ENCODE measurements around the gene BAHCC1.

The BAHCC1 gene

DNA sequence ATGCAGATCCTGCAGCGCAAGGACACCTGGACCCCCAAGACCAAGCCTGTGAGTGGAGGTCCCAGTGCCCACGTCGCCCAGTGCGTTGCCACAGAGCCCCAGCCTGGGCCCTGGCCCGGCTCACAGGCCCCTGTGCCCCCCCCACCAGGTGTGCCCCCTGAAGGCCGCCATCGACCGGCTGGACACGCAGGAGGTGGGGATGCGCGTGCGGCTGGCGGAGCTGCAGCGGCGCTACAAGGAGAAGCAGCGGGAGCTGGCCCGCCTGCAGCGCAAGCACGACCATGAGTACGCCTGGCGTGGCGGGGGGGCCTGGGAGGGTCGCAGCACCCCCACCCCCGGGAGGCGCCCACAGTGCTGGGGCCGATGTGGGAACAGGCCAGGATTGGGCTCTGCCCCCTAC, 56.6 kb downstream of the BAHCC1 start:
- ATAC-seq, result no peak
- TF ChIP-seq GLIS3 (CRISPR knock-in tag; IDR thresholded peaks at IDR 0.05), result no peak
- TF ChIP-seq ESRRG (CRISPR knock-in tag; IDR thresholded peaks at IDR 0.05), result no peak
- no peak for TF ChIP-seq ARNTL (CRISPR knock-in tag; IDR thresholded peaks at IDR 0.05; ENCODE audit: borderline replicate concordance, low read depth)
- no peak for TF ChIP-seq TOX (CRISPR knock-in tag; IDR thresholded peaks at IDR 0.05; ENCODE audit: borderline replicate concordance)
- TF ChIP-seq ZNF70 (CRISPR knock-in tag; IDR thresholded peaks at IDR 0.05), result no peak
- TF ChIP-seq, protein P1, sequence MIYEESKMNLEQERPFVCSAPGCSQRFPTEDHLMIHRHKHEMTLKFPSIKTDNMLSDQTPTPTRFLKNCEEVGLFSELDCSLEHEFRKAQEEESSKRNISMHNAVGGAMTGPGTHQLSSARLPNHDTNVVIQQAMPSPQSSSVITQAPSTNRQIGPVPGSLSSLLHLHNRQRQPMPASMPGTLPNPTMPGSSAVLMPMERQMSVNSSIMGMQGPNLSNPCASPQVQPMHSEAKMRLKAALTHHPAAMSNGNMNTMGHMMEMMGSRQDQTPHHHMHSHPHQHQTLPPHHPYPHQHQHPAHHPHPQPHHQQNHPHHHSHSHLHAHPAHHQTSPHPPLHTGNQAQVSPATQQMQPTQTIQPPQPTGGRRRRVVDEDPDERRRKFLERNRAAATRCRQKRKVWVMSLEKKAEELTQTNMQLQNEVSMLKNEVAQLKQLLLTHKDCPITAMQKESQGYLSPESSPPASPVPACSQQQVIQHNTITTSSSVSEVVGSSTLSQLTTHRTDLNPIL (CRISPR knock-in tag; IDR thresholded peaks at IDR 0.05; ENCODE audit: low read depth), result no peak
- TF ChIP-seq PPARA (CRISPR knock-in tag; IDR thresholded peaks at IDR 0.05; ENCODE audit: borderline replicate concordance), result no peak
- TF ChIP-seq, protein P2, sequence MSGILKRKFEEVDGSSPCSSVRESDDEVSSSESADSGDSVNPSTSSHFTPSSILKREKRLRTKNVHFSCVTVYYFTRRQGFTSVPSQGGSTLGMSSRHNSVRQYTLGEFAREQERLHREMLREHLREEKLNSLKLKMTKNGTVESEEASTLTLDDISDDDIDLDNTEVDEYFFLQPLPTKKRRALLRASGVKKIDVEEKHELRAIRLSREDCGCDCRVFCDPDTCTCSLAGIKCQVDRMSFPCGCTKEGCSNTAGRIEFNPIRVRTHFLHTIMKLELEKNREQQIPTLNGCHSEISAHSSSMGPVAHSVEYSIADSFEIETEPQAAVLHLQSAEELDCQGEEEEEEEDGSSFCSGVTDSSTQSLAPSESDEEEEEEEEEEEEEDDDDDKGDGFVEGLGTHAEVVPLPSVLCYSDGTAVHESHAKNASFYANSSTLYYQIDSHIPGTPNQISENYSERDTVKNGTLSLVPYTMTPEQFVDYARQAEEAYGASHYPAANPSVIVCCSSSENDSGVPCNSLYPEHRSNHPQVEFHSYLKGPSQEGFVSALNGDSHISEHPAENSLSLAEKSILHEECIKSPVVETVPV (CRISPR knock-in tag; IDR thresholded peaks at IDR 0.05), result no peak
- no peak for TF ChIP-seq ZC3H10 (CRISPR knock-in tag; IDR thresholded peaks at IDR 0.05)
- TF ChIP-seq, protein P3, sequence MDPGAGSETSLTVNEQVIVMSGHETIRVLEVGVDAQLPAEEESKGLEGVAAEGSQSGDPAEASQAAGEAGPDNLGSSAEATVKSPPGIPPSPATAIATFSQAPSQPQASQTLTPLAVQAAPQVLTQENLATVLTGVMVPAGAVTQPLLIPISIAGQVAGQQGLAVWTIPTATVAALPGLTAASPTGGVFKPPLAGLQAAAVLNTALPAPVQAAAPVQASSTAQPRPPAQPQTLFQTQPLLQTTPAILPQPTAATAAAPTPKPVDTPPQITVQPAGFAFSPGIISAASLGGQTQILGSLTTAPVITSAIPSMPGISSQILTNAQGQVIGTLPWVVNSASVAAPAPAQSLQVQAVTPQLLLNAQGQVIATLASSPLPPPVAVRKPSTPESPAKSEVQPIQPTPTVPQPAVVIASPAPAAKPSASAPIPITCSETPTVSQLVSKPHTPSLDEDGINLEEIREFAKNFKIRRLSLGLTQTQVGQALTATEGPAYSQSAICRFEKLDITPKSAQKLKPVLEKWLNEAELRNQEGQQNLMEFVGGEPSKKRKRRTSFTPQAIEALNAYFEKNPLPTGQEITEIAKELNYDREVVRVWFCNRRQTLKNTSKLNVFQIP (CRISPR knock-in tag; IDR thresholded peaks at IDR 0.05; ENCODE audit: borderline replicate concordance, low read depth), result no peak
- no peak for TF ChIP-seq BACH2 (CRISPR knock-in tag; IDR thresholded peaks at IDR 0.05; ENCODE audit: borderline replicate concordance)
- no peak for TF ChIP-seq OSR1 (CRISPR knock-in tag; IDR thresholded peaks at IDR 0.05)

DNA sequence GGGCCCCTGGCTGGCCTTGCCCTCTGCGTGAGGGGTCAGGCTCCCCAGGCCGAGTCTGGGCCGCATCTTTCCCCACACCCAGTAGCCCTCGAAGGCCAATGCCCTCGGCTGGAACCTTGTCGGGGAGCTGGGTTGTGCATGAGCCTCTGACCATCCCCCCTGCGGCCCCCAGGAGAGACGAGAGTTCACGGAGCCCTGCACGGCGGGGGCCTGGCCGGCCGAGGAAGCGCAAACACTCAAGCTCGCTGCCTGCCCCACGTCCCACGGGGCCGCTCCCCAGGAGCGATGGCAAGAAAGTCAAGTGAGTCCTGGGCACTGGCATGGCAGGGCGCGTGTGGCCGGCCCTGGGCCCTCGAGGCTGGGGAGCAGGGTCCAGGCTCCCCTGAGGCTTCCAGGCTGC, 57.3 kb downstream of the BAHCC1 start:
- no peak for ATAC-seq
- no peak for TF ChIP-seq ZNF565 (CRISPR knock-in tag; conservative IDR thresholded peaks at IDR 0.05; ENCODE audit: low read depth)
- no peak for TF ChIP-seq TCF4 (CRISPR knock-in tag; IDR thresholded peaks at IDR 0.05; ENCODE audit: borderline replicate concordance)
- TF ChIP-seq, protein P3 (CRISPR knock-in tag; IDR thresholded peaks at IDR 0.05; ENCODE audit: borderline replicate concordance, low read depth), result no peak
- TF ChIP-seq ZNF8 (CRISPR knock-in tag; IDR thresholded peaks at IDR 0.05), result no peak
- no peak for TF ChIP-seq ARNTL (CRISPR knock-in tag; IDR thresholded peaks at IDR 0.05; ENCODE audit: borderline replicate concordance, low read depth)
- TF ChIP-seq, protein P4, sequence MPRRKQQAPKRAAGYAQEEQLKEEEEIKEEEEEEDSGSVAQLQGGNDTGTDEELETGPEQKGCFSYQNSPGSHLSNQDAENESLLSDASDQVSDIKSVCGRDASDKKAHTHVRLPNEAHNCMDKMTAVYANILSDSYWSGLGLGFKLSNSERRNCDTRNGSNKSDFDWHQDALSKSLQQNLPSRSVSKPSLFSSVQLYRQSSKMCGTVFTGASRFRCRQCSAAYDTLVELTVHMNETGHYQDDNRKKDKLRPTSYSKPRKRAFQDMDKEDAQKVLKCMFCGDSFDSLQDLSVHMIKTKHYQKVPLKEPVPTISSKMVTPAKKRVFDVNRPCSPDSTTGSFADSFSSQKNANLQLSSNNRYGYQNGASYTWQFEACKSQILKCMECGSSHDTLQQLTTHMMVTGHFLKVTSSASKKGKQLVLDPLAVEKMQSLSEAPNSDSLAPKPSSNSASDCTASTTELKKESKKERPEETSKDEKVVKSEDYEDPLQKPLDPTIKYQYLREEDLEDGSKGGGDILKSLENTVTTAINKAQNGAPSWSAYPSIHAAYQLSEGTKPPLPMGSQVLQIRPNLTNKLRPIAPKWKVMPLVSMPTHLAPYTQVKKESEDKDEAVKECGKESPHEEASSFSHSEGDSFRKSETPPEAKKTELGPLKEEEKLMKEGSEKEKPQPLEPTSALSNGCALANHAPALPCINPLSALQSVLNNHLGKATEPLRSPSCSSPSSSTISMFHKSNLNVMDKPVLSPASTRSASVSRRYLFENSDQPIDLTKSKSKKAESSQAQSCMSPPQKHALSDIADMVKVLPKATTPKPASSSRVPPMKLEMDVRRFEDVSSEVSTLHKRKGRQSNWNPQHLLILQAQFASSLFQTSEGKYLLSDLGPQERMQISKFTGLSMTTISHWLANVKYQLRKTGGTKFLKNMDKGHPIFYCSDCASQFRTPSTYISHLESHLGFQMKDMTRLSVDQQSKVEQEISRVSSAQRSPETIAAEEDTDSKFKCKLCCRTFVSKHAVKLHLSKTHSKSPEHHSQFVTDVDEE (CRISPR knock-in tag; IDR thresholded peaks at IDR 0.05), result no peak
- TF ChIP-seq, protein P1 (CRISPR knock-in tag; IDR thresholded peaks at IDR 0.05; ENCODE audit: low read depth), result no peak
- TF ChIP-seq OSR1 (CRISPR knock-in tag; IDR thresholded peaks at IDR 0.05), result no peak
- TF ChIP-seq, protein P5, sequence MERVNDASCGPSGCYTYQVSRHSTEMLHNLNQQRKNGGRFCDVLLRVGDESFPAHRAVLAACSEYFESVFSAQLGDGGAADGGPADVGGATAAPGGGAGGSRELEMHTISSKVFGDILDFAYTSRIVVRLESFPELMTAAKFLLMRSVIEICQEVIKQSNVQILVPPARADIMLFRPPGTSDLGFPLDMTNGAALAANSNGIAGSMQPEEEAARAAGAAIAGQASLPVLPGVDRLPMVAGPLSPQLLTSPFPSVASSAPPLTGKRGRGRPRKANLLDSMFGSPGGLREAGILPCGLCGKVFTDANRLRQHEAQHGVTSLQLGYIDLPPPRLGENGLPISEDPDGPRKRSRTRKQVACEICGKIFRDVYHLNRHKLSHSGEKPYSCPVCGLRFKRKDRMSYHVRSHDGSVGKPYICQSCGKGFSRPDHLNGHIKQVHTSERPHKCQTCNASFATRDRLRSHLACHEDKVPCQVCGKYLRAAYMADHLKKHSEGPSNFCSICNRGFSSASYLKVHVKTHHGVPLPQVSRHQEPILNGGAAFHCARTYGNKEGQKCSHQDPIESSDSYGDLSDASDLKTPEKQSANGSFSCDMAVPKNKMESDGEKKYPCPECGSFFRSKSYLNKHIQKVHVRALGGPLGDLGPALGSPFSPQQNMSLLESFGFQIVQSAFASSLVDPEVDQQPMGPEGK (CRISPR knock-in tag; IDR thresholded peaks at IDR 0.05; ENCODE audit: borderline replicate concordance), result no peak
- TF ChIP-seq, protein P2 (CRISPR knock-in tag; IDR thresholded peaks at IDR 0.05), result no peak
- TF ChIP-seq GLIS3 (CRISPR knock-in tag; IDR thresholded peaks at IDR 0.05), result no peak
- no peak for TF ChIP-seq ESRRG (CRISPR knock-in tag; IDR thresholded peaks at IDR 0.05)
- no peak for TF ChIP-seq SNAI2 (CRISPR knock-in tag; IDR thresholded peaks at IDR 0.05)
- TF ChIP-seq BACH2 (CRISPR knock-in tag; IDR thresholded peaks at IDR 0.05; ENCODE audit: borderline replicate concordance), result no peak
- TF ChIP-seq PPARA (CRISPR knock-in tag; IDR thresholded peaks at IDR 0.05; ENCODE audit: borderline replicate concordance), result no peak

Data from SK-N-SH treated with all-trans-retinoic acid at 6 μM for 48 hours (cell line).